NCI-H1930 (cell line): ENCODE measurements around the gene TOP3A.

ENCODE experiments used
- DNase-seq, 2 experiments: peaks; one replicate each; lab custom pipeline; 2025; lab: John Stamatoyannopoulos, UW

Gene TOP3A

DNA sequence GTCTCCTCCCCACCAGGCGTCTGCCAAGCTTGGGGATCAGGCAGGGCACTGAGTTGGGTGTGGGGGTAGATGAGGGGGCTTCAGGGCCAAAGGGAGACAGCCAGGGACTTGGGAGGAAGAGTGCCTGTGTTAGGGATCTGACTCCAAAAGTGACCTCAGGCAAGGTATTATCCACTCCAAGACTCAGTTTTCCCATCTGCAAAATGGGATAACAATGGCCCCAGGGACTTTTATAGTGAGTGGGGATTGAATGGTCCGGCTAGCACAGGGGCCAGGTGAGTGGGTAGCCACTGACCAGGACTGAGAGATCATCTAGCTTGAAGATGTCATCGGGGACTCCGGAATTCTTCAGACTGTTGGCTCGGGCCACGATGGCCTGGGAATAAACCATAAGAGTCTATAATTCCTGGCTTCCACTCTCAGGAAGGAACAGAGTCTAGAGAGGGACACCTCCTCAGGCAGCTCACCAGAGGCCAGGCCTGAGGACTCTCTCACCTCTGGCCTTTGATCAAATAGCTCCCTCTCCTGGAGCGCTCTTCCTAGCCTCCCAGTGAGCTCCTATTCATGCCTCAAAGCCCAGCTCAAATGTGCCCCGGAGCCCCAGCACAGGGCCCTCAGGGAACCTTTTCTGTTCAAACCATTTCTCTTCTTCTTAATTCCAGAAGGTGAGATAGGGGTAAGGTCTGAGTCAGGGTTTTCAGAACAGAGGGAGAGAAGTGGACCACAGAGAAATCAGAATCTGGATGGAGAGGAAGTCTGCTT lies 59.7 kb downstream of the TOP3A start:
- no peak for DNase-seq

GRCh38 chr17:18253947-18254821 lies 60.6 kb downstream of the TOP3A start:
- DNase-seq, result no peak

DNA sequence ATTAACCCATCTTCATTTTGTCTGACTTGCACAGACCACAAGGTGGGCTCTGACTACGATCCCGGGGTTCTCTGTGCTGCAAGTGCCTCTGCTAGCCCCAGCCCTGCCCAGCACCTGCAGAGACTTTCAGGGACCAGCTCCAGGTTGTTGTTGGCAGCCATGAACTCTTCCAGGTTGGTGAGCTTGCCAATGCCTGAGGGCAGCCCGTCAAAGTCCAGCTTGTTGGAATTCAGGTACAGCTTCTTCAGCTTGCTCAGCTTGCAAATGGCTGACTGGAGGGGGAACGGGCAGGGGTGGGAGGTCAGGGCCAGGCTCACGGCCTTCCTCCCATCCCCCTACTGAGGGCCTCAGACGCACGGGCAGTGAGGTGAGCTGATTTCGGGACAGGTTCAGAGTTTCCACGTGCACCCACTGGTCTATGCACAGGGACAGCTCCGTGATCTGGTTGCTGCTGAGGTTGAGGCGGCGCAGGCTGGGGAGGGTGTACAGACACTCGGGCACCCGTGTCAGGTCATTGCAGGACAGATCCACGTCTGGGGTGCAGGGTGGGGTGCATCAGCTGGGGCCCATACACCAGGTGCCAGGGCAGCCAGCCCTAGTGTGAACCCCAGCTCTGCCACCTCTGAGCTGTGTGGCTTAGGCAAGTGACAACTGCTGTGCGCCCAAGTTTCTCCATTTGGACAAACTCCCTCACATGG lies 61.5 kb downstream of the TOP3A start:
- DNase-seq, result no peak

- DNase-seq, result no peak
Observed at GRCh38 chr17:18252160-18252559, 62.6 kb downstream of the TOP3A start.

GRCh38 chr17:18251204-18251603 lies 63.6 kb downstream of the TOP3A start:
- DNase-seq, result no peak

GRCh38 chr17:18250708-18251107 lies 64.1 kb downstream of the TOP3A start:
- no peak for DNase-seq

DNA sequence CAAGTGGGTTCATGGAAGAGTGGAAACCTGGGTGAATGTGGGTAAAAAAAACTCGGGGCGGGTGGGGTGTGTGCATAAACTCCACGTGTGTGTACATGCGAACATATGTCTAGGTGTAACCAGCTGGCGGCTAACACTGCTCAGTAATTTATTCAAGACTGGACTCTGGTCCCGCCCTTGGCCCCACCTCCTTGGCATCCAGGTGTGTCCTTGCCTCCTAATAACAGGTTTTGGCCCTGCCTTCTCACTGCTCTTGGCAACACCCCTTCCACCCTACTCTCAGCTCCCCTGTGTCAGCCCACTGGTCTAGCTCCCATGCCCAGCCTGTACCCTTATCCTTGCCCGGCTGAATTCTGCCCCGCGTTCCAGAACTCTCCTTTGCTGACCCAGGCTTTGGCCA lies 64.5 kb downstream of the TOP3A start:
- DNase-seq, result no peak

GRCh38 chr17:18248811-18249210 lies 66.0 kb downstream of the TOP3A start:
- DNase-seq, result no peak

DNA sequence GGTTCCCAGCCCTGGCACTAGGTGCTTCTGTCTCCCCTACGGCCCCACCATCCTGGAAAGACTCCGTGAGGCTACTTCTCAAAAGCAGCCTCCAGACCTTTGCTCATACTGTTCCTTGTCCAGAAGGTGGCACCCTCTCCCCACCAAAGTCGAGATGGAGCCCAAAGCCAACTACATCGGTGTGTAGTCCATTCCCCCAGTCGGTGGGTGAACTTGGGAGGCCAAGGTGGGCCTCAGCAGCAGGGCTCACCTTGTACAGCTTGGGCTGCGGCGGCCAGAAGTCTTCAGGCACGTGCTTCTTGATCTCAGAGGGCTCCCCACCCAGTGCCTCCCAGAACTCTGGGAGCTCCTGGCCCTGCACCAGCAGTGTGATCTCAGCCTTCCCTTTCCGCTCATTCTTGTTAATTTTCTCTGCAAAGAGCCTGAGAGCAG lies 66.5 kb downstream of the TOP3A start:
- DNase-seq, result peak; percentile 55 to 63

- no peak for DNase-seq
Observed at GRCh38 chr17:18247613-18248001, 67.2 kb downstream of the TOP3A start.

GRCh38 chr17:18246880-18247612 lies 67.7 kb downstream of the TOP3A start:
- peak in 1 of 2 experiments; percentile 21 for DNase-seq

- DNase-seq, result no peak
Observed at GRCh38 chr17:18246109-18246725, 68.6 kb downstream of the TOP3A start.

- DNase-seq, result no peak
Observed at GRCh38 chr17:18245038-18245776, 69.6 kb downstream of the TOP3A start.

DNA sequence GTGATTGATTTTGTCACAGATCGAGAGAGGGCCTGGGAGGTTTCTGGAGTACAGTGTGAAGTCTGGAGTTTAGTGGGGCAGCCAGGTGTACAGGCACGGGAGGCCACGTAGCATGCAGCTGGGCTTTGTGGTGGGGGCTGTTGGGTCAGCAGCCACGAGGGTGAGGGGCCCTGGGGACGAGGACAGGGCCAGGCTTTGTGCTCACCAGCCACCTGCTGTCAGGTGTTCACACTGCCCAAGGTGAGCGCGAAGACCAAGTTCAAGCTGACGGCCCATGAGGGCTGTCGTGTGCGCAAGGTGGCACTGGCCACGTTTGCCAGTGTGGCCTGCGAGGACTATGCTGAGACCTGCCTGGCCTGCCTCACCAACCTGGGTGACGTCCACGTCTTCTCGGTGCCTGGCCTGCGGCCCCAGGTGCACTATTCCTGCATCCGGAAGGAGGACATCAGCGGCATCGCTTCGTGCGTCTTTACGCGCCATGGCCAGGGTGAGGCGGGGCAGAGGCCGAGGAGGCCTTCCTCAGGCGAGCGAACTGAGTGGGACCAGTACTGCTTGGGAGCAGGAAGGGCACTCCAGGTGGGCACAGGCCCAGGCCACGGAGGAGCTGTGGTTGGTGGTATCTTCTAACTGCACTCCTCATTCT lies 73.4 kb downstream of the TOP3A start:
- no peak for DNase-seq

- DNase-seq, result no peak
Observed at GRCh38 chr17:18240449-18240848, 74.3 kb downstream of the TOP3A start.

GRCh38 chr17:18238299-18238698 lies 76.5 kb downstream of the TOP3A start:
- no peak for DNase-seq

DNA sequence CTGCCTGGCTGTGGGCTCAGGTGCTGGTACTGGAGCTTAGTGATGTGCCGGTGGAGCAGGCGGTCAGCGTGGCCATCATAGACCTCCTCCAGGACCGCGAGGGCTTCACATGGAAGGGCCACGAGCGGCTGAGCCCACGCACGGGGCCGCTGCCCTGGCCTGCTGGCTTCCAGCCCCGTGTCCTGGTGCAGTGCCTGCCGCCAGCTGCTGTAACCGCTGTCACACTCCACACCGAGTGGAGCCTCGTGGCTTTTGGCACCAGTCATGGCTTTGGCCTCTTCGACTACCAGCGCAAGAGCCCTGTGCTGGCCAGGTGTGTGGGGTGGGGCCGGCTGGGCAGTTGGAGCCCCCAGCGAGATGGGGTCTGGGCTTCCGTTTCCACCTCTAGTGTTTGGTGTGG lies 77.3 kb downstream of the TOP3A start:
- no peak for DNase-seq

- no peak for DNase-seq
Observed at GRCh38 chr17:18236494-18236893, 78.3 kb downstream of the TOP3A start.

DNA sequence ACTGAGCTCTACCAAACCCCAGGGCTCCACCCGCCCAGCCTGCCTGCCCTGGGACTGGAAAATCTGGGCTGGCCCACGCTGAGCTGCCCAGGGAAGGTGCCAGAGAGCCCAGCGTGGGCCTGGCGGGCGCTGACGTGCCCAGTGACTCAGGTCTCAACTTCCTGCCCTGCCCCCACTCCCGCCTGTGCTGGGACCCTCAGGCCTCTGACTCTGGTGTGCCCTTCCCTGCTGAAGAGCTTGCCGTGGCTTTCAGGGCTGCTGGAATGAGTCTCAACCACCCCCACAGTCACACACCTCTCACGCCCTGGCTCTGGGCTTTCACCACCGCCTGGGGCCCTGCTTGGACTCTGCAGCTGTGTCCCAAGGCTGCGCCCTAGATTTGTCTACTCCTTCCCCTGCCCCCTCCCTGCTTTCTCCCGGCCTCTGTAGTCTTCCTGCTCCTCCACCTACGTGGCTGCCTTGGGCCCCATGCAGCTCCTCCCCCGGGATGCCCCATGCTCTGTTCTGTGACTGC lies 79.0 kb downstream of the TOP3A start:
- DNase-seq, result no peak

DNA sequence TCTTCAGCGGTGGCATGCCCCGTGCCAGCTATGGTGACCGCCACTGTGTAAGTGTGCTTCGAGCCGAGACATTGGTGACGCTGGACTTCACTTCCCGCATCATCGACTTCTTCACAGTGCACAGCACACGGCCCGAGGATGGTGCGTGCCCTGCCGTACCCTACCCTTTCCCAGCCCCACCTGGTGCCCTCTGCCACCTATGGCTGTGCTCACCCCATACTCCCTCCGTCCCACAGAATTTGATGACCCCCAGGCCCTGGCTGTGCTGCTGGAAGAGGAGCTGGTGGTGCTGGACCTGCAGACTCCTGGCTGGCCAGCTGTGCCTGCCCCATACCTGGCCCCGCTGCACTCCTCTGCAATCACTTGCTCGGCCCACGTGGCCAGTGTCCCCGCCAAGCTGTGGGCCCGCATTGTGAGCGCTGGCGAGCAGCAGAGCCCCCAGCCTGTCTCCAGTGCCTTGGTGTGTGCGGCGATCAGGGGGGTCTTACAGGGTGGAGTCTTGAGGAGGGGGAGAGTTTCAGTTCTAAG lies 79.9 kb downstream of the TOP3A start:
- DNase-seq, result no peak
